Upper lobe of left lung (tissue), 6 donors: ENCODE results near the gene PDE6H. TPM values are rescaled to one million over a fixed set of nuclear protein-coding genes. Genes with fewer than 3 reads are reported as not detected.

Source experiments
- ATAC-seq, 2 donors: fragments of 200-7000 bp; cut with Tn5 transposase; one replicate each; pipeline ENCODE4 v1.9.1; 2022; ENCODE audit warnings: mild to moderate bottlenecking in 2 of 2, moderate library complexity in 2 of 2; ENCODE audit not compliant: low FRiP score in 2 of 2
- DNase-seq, 2 donors: peaks; one replicate each; pipeline ENCODE4 v3.0.0-alpha.2; 2019 to 2020
- H3K27ac ChIP-seq, 4 donors: fragments of 200-600 bp; sonication (generic); one replicate each; pipeline ENCODE4 v1.5.1; 2016 to 2019
- H3K27me3 ChIP-seq, 4 donors: fragments of 200-600 bp; sonication (generic); one replicate each; pipeline ENCODE4 v1.5.1; 2017 to 2019
- H3K36me3 ChIP-seq, 4 donors: fragments of 200-600 bp; sonication (generic); one replicate each; pipeline ENCODE4 v1.5.1; 2016 to 2019
- H3K4me1 ChIP-seq, 4 donors: fragments of 200-600 bp; sonication (generic); one replicate each; pipeline ENCODE4 v1.5.1; 2018 to 2019
- H3K4me3 ChIP-seq, 4 donors: fragments of 200-600 bp; sonication (generic); one replicate each; pipeline ENCODE4 v1.5.1; 2017 to 2019; ENCODE audit warnings: mild to moderate bottlenecking in 2 of 4, moderate library complexity in 1 of 4
- H3K9me3 ChIP-seq, 4 donors: fragments of 200-600 bp; sonication (generic); one replicate each; pipeline ENCODE4 v1.5.1; 2018 to 2019
- EP300 ChIP-seq, 4 donors: sonication (generic); formaldehyde crosslinking; IDR thresholded peaks; one replicate each; pipeline ENCODE4 v1.5.1; 2017; ENCODE audit warnings: antibody characterized with exemption in 4 of 4, control low read depth in 2 of 4
- POLR2A ChIP-seq, 4 donors: fragments of 450-650 bp; IDR thresholded peaks; one replicate each; pipeline ENCODE4 v1.5.1; 2016 to 2017; ENCODE audit warnings: antibody characterized with exemption in 4 of 4, mild to moderate bottlenecking in 2 of 4
- POLR2AphosphoS5 ChIP-seq, 2 donors: sonication (generic); formaldehyde crosslinking; IDR thresholded peaks; one replicate each; pipeline ENCODE4 v1.5.1; 2017; ENCODE audit warnings: antibody characterized with exemption in 2 of 2
- WGBS, 2 donors: methylation state at CpG; one replicate each; pipeline ENCODE4 v1.1.5; 2017 to 2018; 5-methylcytosine and 5-hydroxymethylcytosine counted together
- total RNA-seq, 6 donors: library from RNA; depleted of rRNA in 4 of 6; stranded (reverse); fragments of >200 nt in 4 of 6; gene quantifications; one replicate each; pipeline versions ENCODE4 v1.1.0 to v1.2.1, GENCODE V29; 2016 to 2021
- TF ChIP-seq, protein P1 (sequence below), 6 experiments: fragments of 450-650 bp in 4 of 6; fragments of 200-600 bp in 2 of 6; sonication (generic) in 2 of 6; IDR thresholded peaks; one replicate each; pipeline ENCODE4 v1.5.1; 2016 to 2019; ENCODE audit warnings: antibody characterized with exemption in 6 of 6
- donor health status: DM: no; HTN: no; CAD: no; lungs with moderate emphysema.
- donor health status: DM: no; HTN: yes; CAD: no; lungs with severe emphysema.

PDE6H gene
- total RNA-seq, 6 donors from 2014 or later = not detected

DNA sequence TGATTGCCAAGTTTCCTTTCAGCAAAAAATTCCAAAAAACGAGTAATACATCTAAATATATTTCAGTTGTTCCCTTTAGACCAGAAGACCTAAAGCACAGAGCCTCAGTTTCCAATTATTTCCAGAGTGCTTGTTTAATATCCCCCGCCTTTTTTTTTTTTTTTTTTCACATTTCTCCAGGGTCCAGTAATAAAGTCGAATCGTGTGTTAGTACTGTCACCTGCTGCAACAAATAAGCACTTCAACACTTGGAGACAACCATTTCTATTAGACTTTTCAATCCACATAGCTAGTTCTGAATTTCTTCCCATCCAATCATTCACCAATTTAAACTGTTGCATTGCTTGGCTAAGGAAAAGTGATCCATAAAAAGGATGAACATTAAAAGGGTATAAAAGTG is 13.6 kb downstream of the PDE6H start:
- H3K4me3 ChIP-seq = no peak overlapping the region
- no peak for DNase-seq
- ATAC-seq = no peak
- H3K4me1 ChIP-seq = peaks cover 0 to 6% (median 5%) of the 10 kb centered on the region in 4 donors
- H3K27ac ChIP-seq = no peak overlapping the region
- H3K27me3 ChIP-seq = no peaks in the 10 kb centered on the region
- H3K36me3 ChIP-seq = no peaks in the 10 kb centered on the region
- TF ChIP-seq, protein P1, sequence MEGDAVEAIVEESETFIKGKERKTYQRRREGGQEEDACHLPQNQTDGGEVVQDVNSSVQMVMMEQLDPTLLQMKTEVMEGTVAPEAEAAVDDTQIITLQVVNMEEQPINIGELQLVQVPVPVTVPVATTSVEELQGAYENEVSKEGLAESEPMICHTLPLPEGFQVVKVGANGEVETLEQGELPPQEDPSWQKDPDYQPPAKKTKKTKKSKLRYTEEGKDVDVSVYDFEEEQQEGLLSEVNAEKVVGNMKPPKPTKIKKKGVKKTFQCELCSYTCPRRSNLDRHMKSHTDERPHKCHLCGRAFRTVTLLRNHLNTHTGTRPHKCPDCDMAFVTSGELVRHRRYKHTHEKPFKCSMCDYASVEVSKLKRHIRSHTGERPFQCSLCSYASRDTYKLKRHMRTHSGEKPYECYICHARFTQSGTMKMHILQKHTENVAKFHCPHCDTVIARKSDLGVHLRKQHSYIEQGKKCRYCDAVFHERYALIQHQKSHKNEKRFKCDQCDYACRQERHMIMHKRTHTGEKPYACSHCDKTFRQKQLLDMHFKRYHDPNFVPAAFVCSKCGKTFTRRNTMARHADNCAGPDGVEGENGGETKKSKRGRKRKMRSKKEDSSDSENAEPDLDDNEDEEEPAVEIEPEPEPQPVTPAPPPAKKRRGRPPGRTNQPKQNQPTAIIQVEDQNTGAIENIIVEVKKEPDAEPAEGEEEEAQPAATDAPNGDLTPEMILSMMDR (IDR thresholded peaks at IDR 0.05) = no peak
- TF ChIP-seq POLR2AphosphoS5 (IDR thresholded peaks at IDR 0.05) (no peak), EP300 (IDR thresholded peaks at IDR 0.05) (no peak), POLR2A (IDR thresholded peaks at IDR 0.05) (no peak)
- WGBS, 2 donors = 76 to 84% methylated on average over 4 of the region's 4 CpGs
- H3K9me3 ChIP-seq = no peaks in the 10 kb centered on the region

DNA sequence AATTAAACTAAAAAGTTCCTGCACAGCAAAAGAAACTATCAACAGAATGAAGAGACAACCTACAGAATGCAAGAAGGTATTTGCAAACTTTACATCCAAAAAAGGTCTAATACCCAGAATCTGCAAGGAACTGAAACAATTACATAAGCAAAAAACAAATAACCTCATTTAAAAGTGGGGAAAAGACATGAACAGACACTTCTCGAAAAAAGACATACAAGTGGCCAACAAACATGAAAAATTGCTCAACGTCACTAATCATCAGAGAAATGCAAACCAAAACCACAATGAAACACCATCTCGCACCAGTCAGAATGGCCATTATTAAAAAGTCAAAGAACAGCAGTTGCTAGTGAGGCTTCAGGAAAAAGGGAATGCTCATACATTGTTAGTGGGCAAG is 15.2 kb downstream of the PDE6H start:
- no peaks in the 10 kb centered on the region for H3K36me3 ChIP-seq
- H3K4me1 ChIP-seq = peaks cover 0 to 6% (median 5%) of the 10 kb centered on the region in 4 donors
- no peak overlapping the region for H3K4me3 ChIP-seq
- DNase-seq (no peak), ATAC-seq (no peak)
- no peaks in the 10 kb centered on the region for H3K27me3 ChIP-seq
- no peak for TF ChIP-seq POLR2A (IDR thresholded peaks at IDR 0.05)
- TF ChIP-seq, protein P1 (IDR thresholded peaks at IDR 0.05) = no peak
- no peak for TF ChIP-seq EP300 (IDR thresholded peaks at IDR 0.05)
- no peak for TF ChIP-seq POLR2AphosphoS5 (IDR thresholded peaks at IDR 0.05)
- H3K9me3 ChIP-seq = no peaks in the 10 kb centered on the region
- 51 to 60% methylated on average over 3 of the region's 3 CpGs for WGBS, 2 donors
- H3K27ac ChIP-seq = no peak overlapping the region

DNA sequence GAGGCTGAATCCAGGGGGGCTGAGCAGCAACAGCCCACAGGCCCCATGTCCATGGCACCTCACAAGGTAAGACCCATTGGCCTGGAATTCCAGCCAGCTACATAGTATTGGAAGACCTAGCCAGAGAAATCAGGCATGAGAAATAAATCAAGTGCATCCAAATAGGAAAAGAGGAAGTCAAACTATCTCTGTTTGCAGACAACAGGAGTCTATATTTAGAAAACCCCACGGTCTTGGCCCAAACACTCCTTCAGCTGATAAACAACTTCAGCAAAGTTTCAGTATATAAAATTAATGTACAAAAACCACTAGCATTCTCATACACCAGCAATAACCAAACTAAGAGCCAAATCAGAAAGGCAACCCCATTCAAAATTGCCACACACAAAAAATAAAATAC is 16.9 kb downstream of the PDE6H start:
- ATAC-seq = no peak
- H3K9me3 ChIP-seq = no peaks in the 10 kb centered on the region
- no peak overlapping the region for H3K27ac ChIP-seq
- TF ChIP-seq POLR2A (IDR thresholded peaks at IDR 0.05) = no peak
- no peak for TF ChIP-seq EP300 (IDR thresholded peaks at IDR 0.05)
- H3K36me3 ChIP-seq = no peaks in the 10 kb centered on the region
- no peak overlapping the region for H3K4me3 ChIP-seq
- 33 to 35% methylated on average over 1 of the region's 1 CpG for WGBS, 2 donors
- H3K27me3 ChIP-seq = no peaks in the 10 kb centered on the region
- H3K4me1 ChIP-seq = peaks cover 0 to 13% (median 11%) of the 10 kb centered on the region in 4 donors
- DNase-seq = no peak

DNA sequence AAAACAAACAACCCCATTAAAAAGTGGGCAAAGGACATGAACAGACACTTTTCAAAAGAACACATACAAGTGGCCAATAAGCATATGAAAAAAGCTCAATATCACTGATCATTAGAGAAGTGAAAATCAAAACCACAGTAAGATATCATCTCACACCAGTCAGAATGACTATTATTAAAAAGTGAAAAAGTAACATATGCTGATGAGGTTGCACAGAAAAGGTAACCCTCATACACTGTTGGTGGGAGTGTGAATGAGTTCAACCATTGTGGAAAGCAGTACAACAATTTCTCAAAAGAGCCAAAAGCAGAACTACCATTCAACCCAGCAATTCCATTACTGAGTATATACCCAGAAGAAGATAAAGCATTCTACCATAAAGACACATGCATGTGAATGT is 18.2 kb downstream of the PDE6H start:
- peaks cover 9 to 22% (median 21%) of the 10 kb centered on the region in 4 donors for H3K4me1 ChIP-seq
- DNase-seq (no peak), ATAC-seq (no peak)
- no peaks in the 10 kb centered on the region for H3K36me3 ChIP-seq
- H3K27me3 ChIP-seq = no peaks in the 10 kb centered on the region
- H3K4me3 ChIP-seq = no peak overlapping the region
- H3K9me3 ChIP-seq = no peaks in the 10 kb centered on the region
- H3K27ac ChIP-seq = no peak overlapping the region
- TF ChIP-seq POLR2A (IDR thresholded peaks at IDR 0.05) (no peak), EP300 (IDR thresholded peaks at IDR 0.05) (no peak), POLR2AphosphoS5 (IDR thresholded peaks at IDR 0.05) (no peak)
- TF ChIP-seq, protein P1 (IDR thresholded peaks at IDR 0.05) = no peak

DNA sequence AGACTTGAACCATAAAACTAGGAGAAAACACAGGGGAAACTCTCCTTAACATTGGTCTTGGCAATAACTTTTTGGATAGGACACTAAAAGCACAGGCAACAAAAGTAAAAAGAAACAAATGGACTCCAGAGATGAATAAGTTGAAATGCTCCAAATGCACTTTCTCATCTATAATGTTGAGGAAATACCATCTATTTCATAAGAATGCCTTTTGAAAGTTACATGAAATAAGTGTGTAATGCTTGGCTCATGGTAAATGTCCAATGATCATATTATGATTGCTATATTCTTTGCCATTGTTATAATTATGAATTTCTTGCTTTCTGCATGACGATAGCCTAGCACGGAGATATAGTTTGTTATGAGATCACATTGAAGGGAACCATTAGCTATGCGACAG is 19.8 kb downstream of the PDE6H start:
- H3K4me1 ChIP-seq = peaks cover 9 to 22% (median 21%) of the 10 kb centered on the region in 4 donors
- no peak for TF ChIP-seq EP300 (IDR thresholded peaks at IDR 0.05)
- TF ChIP-seq, protein P1 (IDR thresholded peaks at IDR 0.05) = no peak
- H3K36me3 ChIP-seq = no peaks in the 10 kb centered on the region
- no peaks in the 10 kb centered on the region for H3K27me3 ChIP-seq
- WGBS, 2 donors = 91 to 99% methylated on average over 3 of the region's 3 CpGs
- no peak overlapping the region for H3K4me3 ChIP-seq
- ATAC-seq (no peak), DNase-seq (no peak)
- H3K27ac ChIP-seq = no peak overlapping the region
- no peaks in the 10 kb centered on the region for H3K9me3 ChIP-seq
